ENCODE measurements around the gene C14orf132.

The C14orf132 gene

GRCh38 chr14:96102081-96102856, 63.1 kb downstream of the C14orf132 start:
- peaks cover 39% of the 10 kb centered on the region for H3K27me3 Mint-ChIP-seq (ENCODE audit: low read depth)
- peak overlapping the region in 1 of 3 experiments; percentile 49 for H3K27ac Mint-ChIP-seq
- no peak overlapping the region for H3K4me3 Mint-ChIP-seq
- TF ChIP-seq CTCF (IDR thresholded peaks at IDR 0.05; ENCODE audit: unreplicated experiment in 3 of 3): no peak
- H3K4me1 Mint-ChIP-seq: peaks cover 42% of the 10 kb centered on the region
- H3K36me3 Mint-ChIP-seq (ENCODE audit: low read depth): no peaks in the 10 kb centered on the region
- no peaks in the 10 kb centered on the region for H3K9me3 Mint-ChIP-seq

DNA sequence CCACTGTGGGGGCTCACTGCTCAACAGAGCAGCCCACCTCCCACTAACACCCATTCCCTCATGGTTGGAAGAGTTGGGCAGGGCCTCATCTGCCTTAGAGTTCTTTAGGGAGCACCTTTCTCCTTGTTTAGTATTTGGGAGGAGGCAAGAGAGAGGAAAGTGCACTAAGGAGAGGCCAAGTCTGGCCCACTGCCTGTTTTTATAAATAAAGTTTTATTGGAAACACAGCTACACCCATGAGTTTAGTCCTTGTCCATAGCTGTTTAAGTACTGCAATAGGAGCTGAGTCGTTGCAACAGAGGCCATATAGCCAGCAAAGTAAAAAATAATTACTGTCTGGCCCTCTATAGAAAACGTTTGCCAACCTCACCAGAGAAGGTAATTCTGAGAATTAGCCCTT, 63.9 kb downstream of the C14orf132 start:
- TF ChIP-seq CTCF (IDR thresholded peaks at IDR 0.05; ENCODE audit: unreplicated experiment in 3 of 3): no peak
- Mint-ChIP-seq H3K27ac (no peak overlapping the region), H3K27me3 (ENCODE audit: low read depth) (peaks cover 39% of the 10 kb centered on the region), H3K4me1 (peaks cover 50% of the 10 kb centered on the region), H3K4me3 (no peak overlapping the region), H3K9me3 (no peaks in the 10 kb centered on the region), H3K36me3 (ENCODE audit: low read depth) (no peaks in the 10 kb centered on the region)

DNA sequence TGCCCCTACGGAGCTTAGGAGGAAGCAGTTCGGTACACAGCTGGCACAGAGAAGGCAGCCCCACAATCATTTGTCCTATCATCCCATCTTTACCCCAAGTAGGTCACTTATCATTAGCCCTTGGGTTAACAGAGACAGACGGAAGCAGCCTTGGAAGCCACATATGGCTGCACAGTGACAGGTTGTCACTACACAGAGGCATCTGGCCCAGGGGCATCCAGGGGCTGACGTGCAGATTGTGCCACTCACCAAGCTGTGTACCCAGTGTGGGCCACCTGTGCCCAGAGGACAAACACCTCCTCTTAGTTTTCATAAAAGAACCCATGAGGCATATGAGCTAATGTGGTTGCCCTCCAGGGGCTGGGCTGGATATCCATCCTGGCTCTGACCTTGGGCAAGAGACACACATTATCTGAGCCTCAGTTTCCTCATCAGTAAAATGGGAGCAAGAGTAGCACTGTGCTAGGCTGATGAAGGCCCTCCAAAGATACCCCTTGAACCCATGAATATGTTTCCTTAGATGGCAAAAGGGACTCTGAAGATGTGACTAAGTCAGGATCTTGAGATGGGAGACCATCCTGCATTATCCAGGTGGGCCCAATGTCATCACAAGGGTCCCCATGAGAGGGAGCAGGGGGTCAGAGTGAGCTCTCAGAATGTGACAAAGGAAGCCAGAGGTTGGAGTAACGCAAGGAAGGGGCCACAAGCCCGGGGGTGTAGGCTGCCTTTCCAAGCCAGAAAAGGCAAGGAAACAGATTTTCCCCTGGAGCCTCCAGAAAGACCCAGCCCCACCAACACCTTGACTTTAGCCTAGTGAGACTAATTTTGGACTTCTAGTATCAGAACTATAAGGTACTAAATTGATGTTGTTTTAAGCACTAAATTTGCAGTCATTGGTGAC, 64.6 kb downstream of the C14orf132 start:
- Mint-ChIP-seq H3K9me3 (no peaks in the 10 kb centered on the region), H3K4me3 (no peak overlapping the region), H3K27ac (no peak overlapping the region), H3K27me3 (ENCODE audit: low read depth) (peaks cover 36% of the 10 kb centered on the region), H3K4me1 (peaks cover 45% of the 10 kb centered on the region), H3K36me3 (ENCODE audit: low read depth) (no peaks in the 10 kb centered on the region)
- no peak for TF ChIP-seq CTCF (IDR thresholded peaks at IDR 0.05; ENCODE audit: unreplicated experiment in 3 of 3)

DNA sequence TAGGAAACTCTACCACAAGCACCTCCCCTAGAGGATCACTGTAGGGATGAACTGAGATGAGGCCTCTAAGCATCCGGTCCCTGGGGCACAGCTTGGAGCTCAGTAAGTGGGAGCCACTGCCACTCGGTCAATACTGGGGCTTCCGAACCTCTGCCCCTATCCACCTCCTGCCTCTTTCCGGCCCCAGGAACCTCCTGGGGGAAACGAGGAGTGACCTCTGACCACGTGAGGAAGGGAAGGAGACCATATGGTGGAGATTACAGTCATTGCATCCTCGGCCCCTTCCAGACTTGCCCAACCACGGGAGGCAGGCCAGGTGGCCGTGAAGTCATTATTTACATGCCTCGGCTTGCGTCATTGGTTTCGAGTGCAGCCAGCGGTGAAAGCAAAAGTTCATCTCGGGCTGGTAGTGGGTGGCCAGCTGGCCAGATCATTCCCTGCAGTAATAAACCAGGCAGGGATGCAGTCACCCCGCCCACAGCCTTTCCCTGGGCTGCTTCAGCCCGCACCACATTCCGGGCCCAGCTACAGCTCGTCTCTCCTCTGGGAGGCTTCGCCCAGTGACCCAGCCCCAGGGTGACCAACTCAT, 65.4 kb downstream of the C14orf132 start:
- Mint-ChIP-seq H3K36me3 (ENCODE audit: low read depth) (no peaks in the 10 kb centered on the region), H3K4me1 (peaks cover 43% of the 10 kb centered on the region), H3K27ac (no peak overlapping the region), H3K9me3 (no peaks in the 10 kb centered on the region), H3K27me3 (ENCODE audit: low read depth) (peaks cover 41% of the 10 kb centered on the region), H3K4me3 (no peak overlapping the region)
- TF ChIP-seq CTCF (IDR thresholded peaks at IDR 0.05; ENCODE audit: unreplicated experiment in 3 of 3): no peak

- peaks cover 43% of the 10 kb centered on the region for H3K4me1 Mint-ChIP-seq
- H3K4me3 Mint-ChIP-seq: no peak overlapping the region
- no peaks in the 10 kb centered on the region for H3K9me3 Mint-ChIP-seq
- H3K36me3 Mint-ChIP-seq (ENCODE audit: low read depth): no peaks in the 10 kb centered on the region
- no peak for TF ChIP-seq CTCF (IDR thresholded peaks at IDR 0.05; ENCODE audit: unreplicated experiment in 3 of 3)
- H3K27me3 Mint-ChIP-seq (ENCODE audit: low read depth): peaks cover 44% of the 10 kb centered on the region
- no peak overlapping the region for H3K27ac Mint-ChIP-seq
Observed at GRCh38 chr14:96105089-96105925, 66.1 kb downstream of the C14orf132 start.

Data from nephron (organoid).